Endothelial cell of umbilical vein (primary cell): Measurements from ENCODE around the gene PLCXD1. TPM values are rescaled to one million over a fixed set of nuclear protein-coding genes. Genes with fewer than 3 reads are reported as not detected.

Source experiments
- BruUV-seq: library from RNA; stranded (reverse); fragments of 400-500 nt; replicated peaks from 2 replicates; lab custom pipeline; 2021; lab: Mats Ljungman, UMichigan
- CTCF ChIA-PET: fragments of 300-600, 350-600 bp; sonication (Branson Sonifier 250); formaldehyde crosslinking; loops from one replicate; lab custom pipeline; 2021; ENCODE audit warnings: antibody characterized with exemption, inconsistent platforms; lab: Charles Lee
- POLR2A ChIA-PET: fragments of 300-600, 350-600 bp; sonication (Branson Sonifier 250); formaldehyde crosslinking; loops from one replicate; lab custom pipeline; 2021; ENCODE audit warnings: antibody characterized with exemption, inconsistent platforms; lab: Charles Lee
- DNase-seq: peaks from one replicate; pipeline ENCODE4 v3.0.0-alpha.2; 2011; ENCODE audit warnings: low read depth, low spot score
- FAIRE-seq: peaks from 2 replicates; lab custom pipeline; 2011; peaks lifted over from hg19 to GRCh38; lab: Jason Lieb, UNC
- H2AFZ ChIP-seq: 2 replicates; pipeline ENCODE4 v1.6.0; 2012; ENCODE audit warnings: low read depth, low read length, control low read depth, inconsistent platforms
- H3K27ac ChIP-seq: 2 replicates; pipeline ENCODE4 v1.5.1; 2011; ENCODE audit warnings: low read depth, mild to moderate bottlenecking, control low read depth, low read length, moderate library complexity; ENCODE audit not compliant: insufficient read depth
- H3K27me3 ChIP-seq, 2 experiments: 2 replicates each; pipeline versions ENCODE4 v1.6.0 to v1.6.1; 2011; ENCODE audit warnings: low read length in 2 of 2, mixed read lengths in 1 of 2; ENCODE audit not compliant: control insufficient read depth in 2 of 2, insufficient read depth in 2 of 2
- H3K36me3 ChIP-seq, 2 experiments: 2 replicates in 1 of 2; 3 replicates in 1 of 2; pipeline ENCODE4 v1.5.1; 2011; ENCODE audit warnings: low read length in 2 of 2, mild to moderate bottlenecking in 1 of 2, moderate library complexity in 1 of 2; ENCODE audit not compliant: control insufficient read depth in 2 of 2, insufficient read depth in 2 of 2; ENCODE audit errors: extremely low read depth in 1 of 2
- H3K4me1 ChIP-seq: 3 replicates; pipeline ENCODE4 v1.5.1; 2011; ENCODE audit warnings: mild to moderate bottlenecking, low read length; ENCODE audit not compliant: control insufficient read depth, insufficient read depth; ENCODE audit errors: extremely low read depth
- H3K4me2 ChIP-seq: 2 replicates; pipeline ENCODE4 v1.6.1; 2011; ENCODE audit warnings: low read length, control low read depth, mixed read lengths; ENCODE audit not compliant: insufficient read depth
- H3K4me3 ChIP-seq, 3 experiments: fragments of 200-600 bp in 1 of 3; sonication (generic), shearing (Covaris generic) in 1 of 3; replicated peaks in 1 of 3; 2 replicates each; pipeline ENCODE4 v1.5.1; 2011 to 2016; ENCODE audit warnings: control low read depth in 3 of 3, low read length in 3 of 3, mild to moderate bottlenecking in 2 of 3, inconsistent platforms in 1 of 3, low read depth in 1 of 3, moderate library complexity in 1 of 3; ENCODE audit not compliant: insufficient read depth in 1 of 3
- H3K79me2 ChIP-seq: 2 replicates; pipeline ENCODE4 v1.6.0; 2012; ENCODE audit warnings: low read length, inconsistent platforms; ENCODE audit not compliant: control insufficient read depth, insufficient read depth
- H3K9ac ChIP-seq: replicated peaks from 2 replicates; pipeline ENCODE3; 2011; ENCODE audit warnings: low read length, control low read depth; ENCODE audit not compliant: insufficient read depth; ENCODE audit errors: extremely low read depth
- H3K9me1 ChIP-seq: replicated peaks from 3 replicates; pipeline ENCODE4 v1.6.0; 2011; ENCODE audit warnings: mild to moderate bottlenecking, low read length; ENCODE audit not compliant: control insufficient read depth, insufficient read depth; ENCODE audit errors: extremely low read depth
- H3K9me3 ChIP-seq: replicated peaks from 2 replicates; pipeline ENCODE4 v1.5.1; 2012; ENCODE audit warnings: low read length, inconsistent platforms; ENCODE audit not compliant: control insufficient read depth, insufficient read depth
- H4K20me1 ChIP-seq: replicated peaks from 2 replicates; pipeline ENCODE3; 2011; ENCODE audit warnings: mild to moderate bottlenecking, low read length; ENCODE audit not compliant: control insufficient read depth, insufficient read depth; ENCODE audit errors: extremely low read depth
- EZH2 ChIP-seq: IDR thresholded peaks from 2 replicates; pipeline ENCODE4 v1.6.1; 2012; ENCODE audit warnings: borderline replicate concordance, low read depth, mild to moderate bottlenecking, moderate library complexity, low read length, inconsistent platforms; ENCODE audit not compliant: severe bottlenecking
- FOS ChIP-seq: IDR thresholded peaks from 2 replicates; pipeline ENCODE4 v1.6.1; 2011; ENCODE audit warnings: mild to moderate bottlenecking, low read length, moderate library complexity, borderline replicate concordance; ENCODE audit not compliant: insufficient read depth
- GATA2 ChIP-seq: IDR thresholded peaks from 2 replicates; pipeline ENCODE4 v1.7.0; 2011; ENCODE audit warnings: low read depth, mild to moderate bottlenecking, moderate library complexity, mixed read lengths, low read length; ENCODE audit not compliant: insufficient read length, insufficient read depth
- JUN ChIP-seq: IDR thresholded peaks from 2 replicates; pipeline ENCODE4 v1.6.1; 2011; ENCODE audit warnings: borderline replicate concordance, low read depth; ENCODE audit not compliant: insufficient read length, insufficient read depth
- MYC ChIP-seq: IDR thresholded peaks from one replicate; pipeline ENCODE4 v1.6.1; 2011; ENCODE audit warnings: mild to moderate bottlenecking, low read depth, low read length
- POLR2A ChIP-seq: IDR thresholded peaks from 2 replicates; pipeline ENCODE4 v1.6.1; 2012; ENCODE audit warnings: low read depth, mild to moderate bottlenecking, control low read depth, low read length
- POLR2AphosphoS5 ChIP-seq: IDR thresholded peaks from 2 replicates; pipeline ENCODE4 v1.6.1; 2012; ENCODE audit warnings: low read depth, mild to moderate bottlenecking, control low read depth, low read length, moderate library complexity; ENCODE audit not compliant: insufficient read depth
- dilution Hi-C: fragments of 300-500 bp; cut with MboI; formaldehyde crosslinking; loops from one replicate; pipeline ENCODE4 v1.15.0; 2019; ENCODE audit warnings: low sequenced_read_pairs; ENCODE audit not compliant: extremely low pct_ligation_motif_present
- intact Hi-C: fragments of 100-400 bp; cut with micrococcal nuclease; formaldehyde crosslinking; loops from one replicate; pipeline ENCODE4 v1.10.0; 2022
- polyA plus RNA-seq, 4 experiments: library from polyadenylated mRNA; depleted of rRNA in 3 of 4; stranded (reverse) in 3 of 4; unstranded in 1 of 4; fragments of >200 nt; gene quantifications; 2 replicates each; pipeline versions ENCODE4 v1.2.1 to v1.2.3, GENCODE V29; 2011 to 2012; ENCODE audit warnings: missing spikeins in 1 of 4
- total RNA-seq: library from RNA; stranded (reverse); gene quantifications from 2 replicates; pipeline ENCODE4 v1.2.3, GENCODE V29; 2021
- TF ChIP-seq, protein P1 (sequence below): IDR thresholded peaks from 2 replicates; pipeline ENCODE4 v1.6.1; 2011; ENCODE audit not compliant: insufficient read depth, insufficient read length
- TF ChIP-seq, protein P2 (sequence below), 2 donors: IDR thresholded peaks; 1 replicate in 1 of 2; 2 replicates in 1 of 2; pipeline ENCODE4 v1.5.1; 2011; ENCODE audit warnings: low read length in 2 of 2, mild to moderate bottlenecking in 2 of 2, moderate library complexity in 2 of 2, control low read depth in 1 of 2, inconsistent platforms in 1 of 2, low read depth in 1 of 2; ENCODE audit not compliant: insufficient read depth in 1 of 2; ENCODE audit errors: extremely low read depth in 1 of 2

Gene PLCXD1
- total and polyA plus RNA-seq, 2 donors (not counting 3 experiments of a cell fraction or from before 2014, with no cell fraction given), result 11.7 to 16.8 TPM

DNA sequence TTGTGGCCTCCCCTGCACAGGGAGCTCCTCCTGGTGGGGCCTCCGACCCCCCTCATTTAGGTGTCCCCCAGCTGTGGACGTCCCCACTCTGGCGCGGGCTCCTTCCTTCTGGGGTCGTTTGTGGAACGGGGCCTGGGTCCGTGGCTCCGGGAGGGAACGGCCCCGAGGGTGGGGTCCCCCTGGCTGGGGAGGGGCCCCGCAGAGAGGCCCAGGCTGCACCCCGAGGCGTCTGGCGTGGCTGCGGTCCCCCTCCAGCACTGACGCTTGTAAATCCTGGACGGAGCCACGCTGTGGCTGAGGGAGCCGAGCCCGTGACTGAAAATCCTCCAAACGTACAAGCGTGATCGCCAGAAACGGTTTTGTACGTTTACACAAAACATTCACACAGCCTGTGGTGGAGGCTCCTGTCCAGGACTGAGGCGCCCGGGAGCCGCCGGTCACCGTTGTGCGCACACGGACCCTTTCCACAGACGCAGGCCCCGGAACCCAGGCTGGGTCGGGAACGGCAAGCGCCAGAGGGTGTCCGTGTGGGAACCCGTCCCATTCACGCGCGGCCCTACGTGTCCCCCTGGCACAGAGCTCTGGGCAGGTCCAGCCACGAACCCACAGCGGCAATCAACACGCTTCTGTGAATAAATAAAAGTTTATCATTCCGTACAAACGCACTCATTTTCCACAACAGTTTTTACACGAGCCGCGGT is 52.6 kb downstream of the PLCXD1 start:
- intact Hi-C loops (no loop called here), dilution Hi-C loops (no loop called here)
- DNase-seq, result no peak
- H3K36me3 ChIP-seq, result peaks cover 0 to 3% of the 10 kb centered on the region in 2 experiments
- H3K4me3 ChIP-seq, result no peak overlapping the region
- no peak overlapping the region for H3K9ac ChIP-seq
- ChIA-PET CTCF (no interaction called here), POLR2A (no interaction called here)
- no TSS peak for BruUV-seq
- H3K9me3 ChIP-seq, result no peaks in the 10 kb centered on the region
- no peak overlapping the region for H3K4me2 ChIP-seq
- peaks cover 0 to 3% of the 10 kb centered on the region in 2 experiments for H3K27me3 ChIP-seq
- H3K27ac ChIP-seq, result no peak overlapping the region
- H2AFZ ChIP-seq, result no peak overlapping the region
- no peaks in the 10 kb centered on the region for H3K4me1 ChIP-seq
- no peaks in the 10 kb centered on the region for H3K79me2 ChIP-seq
- H3K9me1 ChIP-seq, result no peaks in the 10 kb centered on the region
- H4K20me1 ChIP-seq, result no peaks in the 10 kb centered on the region
- no peak for FAIRE-seq
- TF ChIP-seq GATA2, result no peak
- no peak for TF ChIP-seq POLR2A
- TF ChIP-seq JUN, result no peak
- TF ChIP-seq, protein P1, sequence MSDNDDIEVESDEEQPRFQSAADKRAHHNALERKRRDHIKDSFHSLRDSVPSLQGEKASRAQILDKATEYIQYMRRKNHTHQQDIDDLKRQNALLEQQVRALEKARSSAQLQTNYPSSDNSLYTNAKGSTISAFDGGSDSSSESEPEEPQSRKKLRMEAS, result no peak
- TF ChIP-seq FOS, result no peak
- no peak for TF ChIP-seq MYC
- TF ChIP-seq, protein P2, sequence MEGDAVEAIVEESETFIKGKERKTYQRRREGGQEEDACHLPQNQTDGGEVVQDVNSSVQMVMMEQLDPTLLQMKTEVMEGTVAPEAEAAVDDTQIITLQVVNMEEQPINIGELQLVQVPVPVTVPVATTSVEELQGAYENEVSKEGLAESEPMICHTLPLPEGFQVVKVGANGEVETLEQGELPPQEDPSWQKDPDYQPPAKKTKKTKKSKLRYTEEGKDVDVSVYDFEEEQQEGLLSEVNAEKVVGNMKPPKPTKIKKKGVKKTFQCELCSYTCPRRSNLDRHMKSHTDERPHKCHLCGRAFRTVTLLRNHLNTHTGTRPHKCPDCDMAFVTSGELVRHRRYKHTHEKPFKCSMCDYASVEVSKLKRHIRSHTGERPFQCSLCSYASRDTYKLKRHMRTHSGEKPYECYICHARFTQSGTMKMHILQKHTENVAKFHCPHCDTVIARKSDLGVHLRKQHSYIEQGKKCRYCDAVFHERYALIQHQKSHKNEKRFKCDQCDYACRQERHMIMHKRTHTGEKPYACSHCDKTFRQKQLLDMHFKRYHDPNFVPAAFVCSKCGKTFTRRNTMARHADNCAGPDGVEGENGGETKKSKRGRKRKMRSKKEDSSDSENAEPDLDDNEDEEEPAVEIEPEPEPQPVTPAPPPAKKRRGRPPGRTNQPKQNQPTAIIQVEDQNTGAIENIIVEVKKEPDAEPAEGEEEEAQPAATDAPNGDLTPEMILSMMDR (IDR thresholded peaks at IDR 0.05; ENCODE audit: extremely low read depth in 1 of 2, insufficient read depth in 1 of 2, low read depth in 1 of 2, low read length in 2 of 2), result no peak
- no peak for TF ChIP-seq POLR2AphosphoS5
- TF ChIP-seq EZH2, result no peak
